Coronary artery (tissue), 2 donors: ENCODE measurements around the gene ADH6.
A peak's percentile ranks its signal among the peaks of the same experiment; 100 is the strongest.
"Not testable (repeated sequence)": the region's sequence is repeated elsewhere in the genome, so short reads cannot be mapped to it uniquely, and the experiment has no call there.

Source experiments
- DNase-seq: peaks from one replicate; pipeline ENCODE4 v3.0.0-alpha.2; 2017; ENCODE audit warnings: low spot score
- H3K27ac ChIP-seq, 2 donors: fragments of 200-600 bp; sonication (generic); one replicate each; pipeline ENCODE4 v1.5.1; 2016 to 2019
- H3K4me3 ChIP-seq: fragments of 200-600 bp; sonication (generic); 2 replicates; pipeline ENCODE4 v1.5.1; 2016; ENCODE audit warnings: mild to moderate bottlenecking, moderate library complexity
- TF ChIP-seq, protein P1 (sequence below): fragments of 200-600 bp; sonication (generic); IDR thresholded peaks from one replicate; pipeline ENCODE4 v1.5.1; 2019; ENCODE audit warnings: antibody characterized with exemption

Gene ADH6

DNA sequence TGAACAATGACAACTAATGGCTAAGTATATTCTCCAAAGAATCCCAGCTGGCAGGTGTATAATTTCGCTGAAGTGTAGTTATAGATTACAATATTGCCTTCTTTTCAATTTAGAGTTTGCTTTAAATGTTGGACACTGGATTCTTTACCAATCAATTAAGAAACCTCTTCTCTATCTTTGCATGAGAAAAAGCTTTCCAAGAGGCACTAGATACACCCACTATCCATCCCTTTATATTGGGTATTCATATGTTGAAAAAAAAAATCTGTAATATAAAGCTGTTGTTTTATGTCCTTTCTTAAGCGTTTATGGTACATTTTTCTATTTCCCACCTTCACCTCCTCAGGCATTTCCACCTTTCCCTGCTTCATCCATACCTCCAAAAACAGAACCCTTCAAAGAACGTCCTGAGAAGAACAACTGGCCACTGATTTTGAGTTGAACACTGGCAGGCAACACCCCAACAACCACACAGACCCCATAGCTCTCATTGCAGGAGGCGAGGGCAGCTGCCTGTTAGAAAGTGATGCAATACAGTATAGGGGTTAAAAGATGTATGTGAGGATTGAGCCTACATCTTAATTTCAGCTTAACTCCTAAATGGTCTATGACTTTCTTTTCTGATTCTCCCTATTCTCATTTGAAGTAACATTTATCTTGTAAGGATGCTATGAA lies 11.8 kb downstream of the ADH6 start:
- TF ChIP-seq, protein P1, sequence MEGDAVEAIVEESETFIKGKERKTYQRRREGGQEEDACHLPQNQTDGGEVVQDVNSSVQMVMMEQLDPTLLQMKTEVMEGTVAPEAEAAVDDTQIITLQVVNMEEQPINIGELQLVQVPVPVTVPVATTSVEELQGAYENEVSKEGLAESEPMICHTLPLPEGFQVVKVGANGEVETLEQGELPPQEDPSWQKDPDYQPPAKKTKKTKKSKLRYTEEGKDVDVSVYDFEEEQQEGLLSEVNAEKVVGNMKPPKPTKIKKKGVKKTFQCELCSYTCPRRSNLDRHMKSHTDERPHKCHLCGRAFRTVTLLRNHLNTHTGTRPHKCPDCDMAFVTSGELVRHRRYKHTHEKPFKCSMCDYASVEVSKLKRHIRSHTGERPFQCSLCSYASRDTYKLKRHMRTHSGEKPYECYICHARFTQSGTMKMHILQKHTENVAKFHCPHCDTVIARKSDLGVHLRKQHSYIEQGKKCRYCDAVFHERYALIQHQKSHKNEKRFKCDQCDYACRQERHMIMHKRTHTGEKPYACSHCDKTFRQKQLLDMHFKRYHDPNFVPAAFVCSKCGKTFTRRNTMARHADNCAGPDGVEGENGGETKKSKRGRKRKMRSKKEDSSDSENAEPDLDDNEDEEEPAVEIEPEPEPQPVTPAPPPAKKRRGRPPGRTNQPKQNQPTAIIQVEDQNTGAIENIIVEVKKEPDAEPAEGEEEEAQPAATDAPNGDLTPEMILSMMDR, result no peak

DNA sequence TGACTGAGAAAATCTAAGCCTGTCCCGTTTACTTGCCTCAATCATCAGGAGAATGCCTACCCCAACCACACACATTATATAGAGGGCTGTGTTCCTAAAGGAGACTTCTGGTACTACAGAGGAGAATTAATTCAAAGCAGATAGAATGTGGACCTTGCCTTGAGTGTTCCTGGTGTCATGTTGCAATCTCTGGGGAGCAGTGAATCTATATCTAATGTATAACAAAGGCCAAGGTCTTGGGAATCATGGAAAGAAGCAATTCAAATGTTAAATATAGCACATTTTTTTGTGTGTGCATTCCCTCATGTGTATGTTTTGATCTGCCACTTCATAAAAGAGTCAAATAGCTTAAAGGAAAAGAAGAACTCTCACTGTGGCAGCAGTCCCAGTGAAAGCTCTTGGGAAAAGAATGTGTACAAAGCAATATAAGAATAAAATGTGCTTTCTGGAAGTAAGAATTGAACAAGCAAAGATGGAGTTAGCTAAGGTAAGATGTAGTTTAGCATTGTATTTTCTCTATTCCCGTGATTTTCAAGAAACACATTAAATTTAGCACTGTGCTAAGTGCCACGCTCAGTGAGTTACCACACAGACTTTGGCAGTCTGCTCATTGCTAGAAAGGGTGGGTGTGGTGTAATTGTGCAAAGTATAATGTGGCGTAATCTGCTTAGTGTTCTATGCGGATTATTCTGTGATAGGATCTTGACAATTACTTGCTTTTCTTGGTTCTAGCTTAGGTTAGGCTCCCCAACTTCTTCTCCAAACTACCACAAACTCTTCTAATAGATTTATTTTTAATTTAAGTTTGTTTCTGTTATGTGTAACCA lies 13.7 kb downstream of the ADH6 start:
- TF ChIP-seq, protein P1, result no peak
- H3K27ac ChIP-seq, result peak overlapping the region; percentile 27 to 66
- H3K4me3 ChIP-seq, result no peak overlapping the region
- no peak for DNase-seq

More for the DNA sequence above, 11.8 kb downstream of the ADH6 start:
- Histone ChIP-seq H3K27ac (no peak overlapping the region), H3K4me3 (no peak overlapping the region)
- no peak for DNase-seq

GRCh38 chr4:99202536-99202935 lies 16.5 kb downstream of the ADH6 start:
- Histone ChIP-seq H3K27ac (peak overlapping the region; percentile 49 to 74), H3K4me3 (no peak overlapping the region)
- DNase-seq, result no peak
- TF ChIP-seq, protein P1, result no peak

GRCh38 chr4:99202094-99202493 lies 17.0 kb downstream of the ADH6 start:
- Histone ChIP-seq H3K4me3 (no peak overlapping the region), H3K27ac (peak overlapping the region; percentile 49 to 74)
- TF ChIP-seq, protein P1, result no peak
- no peak for DNase-seq

DNA sequence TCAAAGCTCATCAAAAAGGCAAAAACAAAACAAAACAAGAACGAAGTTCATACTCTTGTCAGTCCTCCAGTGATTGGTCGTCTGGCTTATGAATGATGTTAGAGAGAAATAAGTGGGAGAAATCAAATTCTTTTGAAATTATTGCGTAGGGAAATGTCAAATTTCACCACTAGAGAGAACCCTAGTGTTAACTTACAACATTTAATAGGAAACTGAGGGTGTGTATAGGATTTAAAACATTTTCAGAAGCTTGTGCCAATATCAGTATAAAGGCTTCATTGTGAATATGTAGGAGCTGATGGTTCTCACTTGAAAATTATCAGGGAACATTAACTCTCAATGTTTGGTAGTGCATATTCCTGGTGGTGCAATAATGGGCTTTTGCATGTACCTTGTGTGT lies 17.4 kb downstream of the ADH6 start:
- peak overlapping the region; percentile 49 to 74 for H3K27ac ChIP-seq
- TF ChIP-seq, protein P1, result no peak
- DNase-seq, result no peak
- no peak overlapping the region for H3K4me3 ChIP-seq

DNA sequence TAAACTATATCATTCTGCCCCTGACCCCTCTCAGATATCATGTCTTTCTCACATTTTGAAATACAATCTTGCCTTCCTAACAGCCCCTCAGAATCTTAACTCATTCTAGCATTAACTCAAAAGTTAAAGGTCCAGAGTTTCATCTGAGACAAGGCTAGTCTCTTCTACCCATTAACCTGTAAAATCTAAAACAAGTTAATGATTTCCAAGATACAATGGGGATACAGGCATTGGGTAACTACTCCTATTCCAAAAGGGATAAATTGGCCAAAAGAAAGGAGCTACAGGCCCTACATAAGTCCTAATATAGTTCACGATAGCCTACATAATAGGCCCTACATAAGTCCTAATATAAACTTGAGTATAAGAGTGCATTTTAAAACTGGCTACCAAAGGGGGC lies 18.9 kb downstream of the ADH6 start:
- H3K27ac ChIP-seq, result no peak overlapping the region
- TF ChIP-seq, protein P1, result no peak
- no peak for DNase-seq
- H3K4me3 ChIP-seq, result no peak overlapping the region

DNA sequence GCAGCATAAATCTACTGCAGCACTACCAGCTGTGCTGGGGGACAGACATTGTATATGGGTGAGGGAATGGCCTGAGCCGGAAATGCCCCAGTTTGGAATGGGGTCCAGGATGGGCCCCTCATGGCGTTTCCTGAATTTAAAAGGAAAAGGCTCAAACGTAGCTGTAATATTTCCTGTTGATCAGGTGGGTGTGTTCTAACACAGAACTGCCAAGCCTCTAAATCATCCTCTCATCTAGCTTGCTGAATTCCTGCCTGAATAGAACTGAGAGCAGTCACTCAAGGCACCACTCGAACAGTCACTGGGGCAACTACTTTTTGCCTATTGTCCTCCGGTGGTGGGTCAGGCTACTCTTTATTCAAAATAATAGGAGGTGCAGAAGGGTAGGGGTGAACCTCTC lies 28.7 kb downstream of the ADH6 start:
- TF ChIP-seq, protein P1, result no peak
- DNase-seq, result no peak
- H3K27ac ChIP-seq, result no peak overlapping the region
- H3K4me3 ChIP-seq, result no peak overlapping the region

- not testable (repeated sequence) for H3K4me3 ChIP-seq, DNase-seq, H3K27ac ChIP-seq
Measured at GRCh38 chr4:99189900-99190299, 29.1 kb downstream of the ADH6 start.
